PFSK-1 (cell line): Measurements from ENCODE around the gene TRPM3.

Experiments
- FOXP2 ChIP-seq: optimal IDR thresholded peaks from 2 replicates; pipeline ENCODE3; 2011; ENCODE audit warnings: borderline replicate concordance, control low read depth, inconsistent platforms; ENCODE audit not compliant: insufficient read depth; ENCODE audit errors: extremely low read length, extremely low read depth
- POLR2AphosphoS5 ChIP-seq: IDR thresholded peaks from 2 replicates; pipeline ENCODE4 v1.6.1; 2012; ENCODE audit warnings: low read depth, mild to moderate bottlenecking, control low read depth, low read length, moderate library complexity
- REST ChIP-seq, 2 experiments: IDR thresholded peaks; 2 replicates each; pipeline versions ENCODE4 v1.6.1 to v1.8.0; 2011 to 2012; ENCODE audit warnings: low read depth in 2 of 2, low read length in 2 of 2, control low read depth in 1 of 2, inconsistent platforms in 1 of 2, mild to moderate bottlenecking in 1 of 2, moderate library complexity in 1 of 2; ENCODE audit not compliant: insufficient read depth in 1 of 2
- SIN3A ChIP-seq: IDR thresholded peaks from 2 replicates; pipeline ENCODE4 v1.6.1; 2012; ENCODE audit warnings: mild to moderate bottlenecking, low read length, moderate library complexity, borderline replicate concordance; ENCODE audit not compliant: insufficient read depth
- TAF1 ChIP-seq: IDR thresholded peaks from 2 replicates; pipeline ENCODE4 v1.6.1; 2012; ENCODE audit warnings: low read length, control low read depth, borderline replicate concordance; ENCODE audit not compliant: insufficient read depth

Gene TRPM3

DNA sequence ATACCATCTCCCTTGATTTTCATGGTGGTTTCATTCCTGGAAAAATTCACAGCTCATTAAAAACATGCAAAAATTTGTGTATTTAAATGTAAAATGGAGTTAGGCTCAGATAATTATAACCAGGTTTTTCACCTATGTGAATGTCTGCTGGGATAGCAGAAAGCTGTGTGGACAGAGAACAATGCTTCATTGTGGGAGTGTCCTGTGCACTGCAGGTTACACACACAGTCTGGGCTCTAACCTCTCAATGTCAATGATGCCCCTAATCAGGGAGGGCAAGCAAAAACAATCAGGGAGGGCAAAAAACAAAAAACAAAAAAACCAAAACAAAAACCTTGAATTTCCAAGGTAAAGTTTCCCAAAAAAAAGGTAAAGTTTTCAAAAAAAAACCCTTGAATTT lies 548.1 kb downstream of the TRPM3 start:
- TF ChIP-seq POLR2AphosphoS5, result no peak
- no peak for TF ChIP-seq REST (IDR thresholded peaks at IDR 0.05; ENCODE audit: insufficient read depth in 1 of 2, low read depth in 2 of 2, low read length in 2 of 2)
- no peak for TF ChIP-seq TAF1
- no peak for TF ChIP-seq FOXP2
- TF ChIP-seq SIN3A, result no peak

- TF ChIP-seq SIN3A (no peak), FOXP2 (no peak), REST (IDR thresholded peaks at IDR 0.05; ENCODE audit: insufficient read depth in 1 of 2, low read depth in 2 of 2, low read length in 2 of 2) (no peak), TAF1 (no peak)
These were observed 550.2 kb downstream of the TRPM3 start for GRCh38 chr9:70571258-70571657.

DNA sequence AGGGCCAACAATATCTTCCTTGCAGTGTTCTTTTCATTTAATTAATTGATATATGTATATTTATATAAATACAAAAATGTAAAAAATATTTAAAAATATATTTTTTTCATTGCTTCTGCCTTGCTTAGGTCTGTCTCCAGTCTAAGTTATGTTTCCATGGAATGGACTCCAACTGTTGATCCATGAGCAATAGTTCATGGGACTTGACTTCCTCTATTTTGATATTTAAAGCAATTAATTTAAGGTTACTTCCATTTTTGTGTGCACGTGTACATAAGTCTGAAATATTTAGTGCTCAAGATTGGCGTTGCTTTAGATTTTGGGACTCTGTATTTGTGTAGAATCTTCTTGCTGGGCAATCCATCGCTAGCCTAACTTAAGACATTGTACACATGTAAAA lies 551.6 kb downstream of the TRPM3 start:
- TF ChIP-seq REST (IDR thresholded peaks at IDR 0.05; ENCODE audit: insufficient read depth in 1 of 2, low read depth in 2 of 2, low read length in 2 of 2) (no peak), POLR2AphosphoS5 (no peak), FOXP2 (no peak), TAF1 (no peak), SIN3A (no peak)

- TF ChIP-seq FOXP2, result no peak
- no peak for TF ChIP-seq REST (IDR thresholded peaks at IDR 0.05; ENCODE audit: insufficient read depth in 1 of 2, low read depth in 2 of 2, low read length in 2 of 2)
- TF ChIP-seq SIN3A, result no peak
- no peak for TF ChIP-seq TAF1
- TF ChIP-seq POLR2AphosphoS5, result no peak
These were observed 552.2 kb downstream of the TRPM3 start for GRCh38 chr9:70569070-70569772.

GRCh38 chr9:70567511-70567910 lies 553.9 kb downstream of the TRPM3 start:
- TF ChIP-seq FOXP2, result no peak
- TF ChIP-seq SIN3A, result no peak
- TF ChIP-seq TAF1, result no peak
- TF ChIP-seq REST (IDR thresholded peaks at IDR 0.05; ENCODE audit: insufficient read depth in 1 of 2, low read depth in 2 of 2, low read length in 2 of 2), result no peak
- no peak for TF ChIP-seq POLR2AphosphoS5
